Trophoblast cell (in vitro differentiated cells and primary cell): ENCODE data around the gene PNPLA5.

Source experiments
- DNase-seq, 2 donors: peaks; one replicate each; pipeline ENCODE4 v3.0.0-alpha.2; 2016
- H2AFZ ChIP-seq: 2 replicates; pipeline ENCODE4 v1.6.1; 2013; ENCODE audit warnings: low read length, moderate library complexity, mild to moderate bottlenecking; ENCODE audit not compliant: insufficient read depth, poor library complexity
- H2AK5ac ChIP-seq: 2 replicates; pipeline ENCODE4 v1.6.1; 2013; ENCODE audit warnings: mild to moderate bottlenecking, low read length
- H2BK120ac ChIP-seq: 2 replicates; pipeline ENCODE4 v1.6.1; 2013; ENCODE audit warnings: low read length, mild to moderate bottlenecking, moderate library complexity; ENCODE audit not compliant: insufficient read depth, poor library complexity
- H2BK12ac ChIP-seq: 2 replicates; pipeline ENCODE4 v1.6.1; 2013; ENCODE audit warnings: mild to moderate bottlenecking, low read length, moderate library complexity
- H2BK5ac ChIP-seq: 2 replicates; pipeline ENCODE4 v1.6.1; 2013; ENCODE audit warnings: low read length, low read depth, moderate library complexity, mild to moderate bottlenecking; ENCODE audit not compliant: poor library complexity
- H3K14ac ChIP-seq: 2 replicates; pipeline ENCODE4 v1.6.1; 2013; ENCODE audit warnings: mild to moderate bottlenecking, low read length
- H3K18ac ChIP-seq: 2 replicates; pipeline ENCODE4 v1.6.1; 2013; ENCODE audit warnings: mild to moderate bottlenecking, low read length
- H3K23ac ChIP-seq: 2 replicates; pipeline ENCODE4 v1.6.1; 2013; ENCODE audit warnings: low read length
- H3K27ac ChIP-seq: 2 replicates; pipeline ENCODE4 v1.5.1; 2013; ENCODE audit warnings: low read depth, mild to moderate bottlenecking, inconsistent platforms, low read length, moderate library complexity
- H3K27me3 ChIP-seq: 2 replicates; pipeline ENCODE4 v1.6.1; 2013; ENCODE audit warnings: inconsistent platforms, mild to moderate bottlenecking, low read length, moderate library complexity; ENCODE audit not compliant: insufficient read depth
- H3K36me3 ChIP-seq, 2 experiments: 1 replicate in 1 of 2; 2 replicates in 1 of 2; pipeline ENCODE4 v1.6.1; 2013; ENCODE audit warnings: low read length in 2 of 2, mild to moderate bottlenecking in 2 of 2, moderate library complexity in 1 of 2; ENCODE audit not compliant: insufficient read depth in 2 of 2, control insufficient read depth in 1 of 2
- H3K4ac ChIP-seq: 2 replicates; pipeline ENCODE4 v1.6.1; 2013; ENCODE audit warnings: low read depth, mild to moderate bottlenecking, low read length, moderate library complexity
- H3K4me1 ChIP-seq, 2 experiments: 1 replicate in 1 of 2; 2 replicates in 1 of 2; pipeline ENCODE4 v1.6.1; 2013; ENCODE audit warnings: low read length in 2 of 2, mild to moderate bottlenecking in 2 of 2, moderate library complexity in 1 of 2; ENCODE audit not compliant: insufficient read depth in 2 of 2, control insufficient read depth in 1 of 2
- H3K4me2 ChIP-seq: 2 replicates; pipeline ENCODE4 v1.6.1; 2013; ENCODE audit warnings: inconsistent platforms, mild to moderate bottlenecking, low read length, moderate library complexity
- H3K4me3 ChIP-seq: 2 replicates; pipeline ENCODE4 v1.5.1; 2013; ENCODE audit warnings: mild to moderate bottlenecking, low read depth, low read length, inconsistent platforms
- H3K79me1 ChIP-seq: one replicate; pipeline ENCODE4 v1.6.1; 2013; ENCODE audit warnings: low read length
- H3K79me2 ChIP-seq: 2 replicates; pipeline ENCODE4 v1.6.1; 2013; ENCODE audit warnings: low read length, mild to moderate bottlenecking; ENCODE audit not compliant: control insufficient read depth, insufficient read depth, poor library complexity
- H3K9ac ChIP-seq: 2 replicates; pipeline ENCODE4 v1.6.1; 2013; ENCODE audit warnings: mild to moderate bottlenecking, low read length
- H3K9me3 ChIP-seq: 2 replicates; pipeline ENCODE4 v1.6.1; 2013; ENCODE audit warnings: low read depth, mild to moderate bottlenecking, control low read depth, inconsistent platforms, low read length; ENCODE audit not compliant: insufficient read depth
- H4K12ac ChIP-seq: 2 replicates; pipeline ENCODE4 v1.6.1; 2013; ENCODE audit warnings: low read depth, mild to moderate bottlenecking, low read length, moderate library complexity
- H4K8ac ChIP-seq: 2 replicates; pipeline ENCODE4 v1.6.1; 2013; ENCODE audit warnings: low read depth, mild to moderate bottlenecking, low read length, moderate library complexity
- H4K91ac ChIP-seq: one replicate; pipeline ENCODE4 v1.6.1; 2013; ENCODE audit warnings: low read depth, mild to moderate bottlenecking, low read length, moderate library complexity
- WGBS: extraction: QIAGEN DNeasy Blood & Tissue Kit; methylation state at CpG from one replicate; pipeline ENCODE4 v1.1.7; 2013; ENCODE audit warnings: missing lambda C conversion rate; ENCODE audit not compliant: insufficient read length, insufficient coverage; ENCODE audit errors: extremely low coverage; 5-methylcytosine and 5-hydroxymethylcytosine counted together

Gene PNPLA5

DNA sequence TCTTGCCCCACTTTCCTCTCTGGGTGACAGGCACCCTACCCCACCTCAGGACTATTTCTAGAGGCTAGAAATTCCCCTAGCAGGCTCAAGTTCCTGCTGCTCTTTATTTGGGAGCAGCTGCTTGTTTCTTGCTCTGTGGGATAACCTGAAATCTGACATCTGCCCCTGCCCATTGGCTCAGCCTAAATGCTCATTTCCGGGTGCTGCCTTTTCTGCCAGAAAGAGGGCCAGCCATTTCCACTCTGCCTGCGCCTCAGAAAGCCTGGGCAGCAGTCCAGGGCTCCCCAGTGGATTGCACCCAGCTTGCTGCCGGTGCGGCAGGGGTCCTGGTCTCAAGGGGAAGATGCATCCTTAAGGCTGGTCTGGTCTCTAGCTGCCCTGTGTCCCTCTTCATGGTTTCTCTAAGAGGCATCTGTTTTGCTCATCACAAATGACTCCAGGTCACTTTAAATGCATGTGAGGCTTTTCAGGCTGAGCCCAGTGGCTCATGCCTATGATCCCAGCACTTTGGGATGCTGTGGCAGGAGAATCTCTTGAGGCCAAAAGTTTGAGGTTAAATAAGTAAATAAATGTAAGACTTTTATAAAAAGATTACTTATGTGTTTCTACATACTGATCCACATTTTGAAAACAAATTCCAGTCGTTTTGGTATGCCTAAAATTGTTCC is 10.3 kb upstream of the PNPLA5 start:
- no peaks in the 10 kb centered on the region for H3K9me3 ChIP-seq
- no peak for DNase-seq
- no peak overlapping the region for H3K4ac ChIP-seq
- H3K14ac ChIP-seq: no peak overlapping the region
- H3K27me3 ChIP-seq: no peaks in the 10 kb centered on the region
- H4K12ac ChIP-seq: no peak overlapping the region
- peaks cover 1% of the 10 kb centered on the region for H3K79me2 ChIP-seq
- H4K8ac ChIP-seq: no peak overlapping the region
- no peak overlapping the region for H2AFZ ChIP-seq
- no peak overlapping the region for H3K4me2 ChIP-seq
- H3K36me3 ChIP-seq: no peaks in the 10 kb centered on the region
- no peak overlapping the region for H2BK120ac ChIP-seq
- H2BK5ac ChIP-seq: no peak overlapping the region
- no peak overlapping the region for H3K18ac ChIP-seq
- no peak overlapping the region for H4K91ac ChIP-seq
- no peaks in the 10 kb centered on the region for H3K4me1 ChIP-seq
- H2BK12ac ChIP-seq: no peak overlapping the region
- H3K23ac ChIP-seq: no peak overlapping the region
- no peak overlapping the region for H3K4me3 ChIP-seq
- H3K27ac ChIP-seq: no peak overlapping the region
- no CpG with 5 or more reads among the region's 5 CpGs for WGBS
- H3K9ac ChIP-seq: no peak overlapping the region
- no peak overlapping the region for H2AK5ac ChIP-seq
- H3K79me1 ChIP-seq: no peaks in the 10 kb centered on the region

DNA sequence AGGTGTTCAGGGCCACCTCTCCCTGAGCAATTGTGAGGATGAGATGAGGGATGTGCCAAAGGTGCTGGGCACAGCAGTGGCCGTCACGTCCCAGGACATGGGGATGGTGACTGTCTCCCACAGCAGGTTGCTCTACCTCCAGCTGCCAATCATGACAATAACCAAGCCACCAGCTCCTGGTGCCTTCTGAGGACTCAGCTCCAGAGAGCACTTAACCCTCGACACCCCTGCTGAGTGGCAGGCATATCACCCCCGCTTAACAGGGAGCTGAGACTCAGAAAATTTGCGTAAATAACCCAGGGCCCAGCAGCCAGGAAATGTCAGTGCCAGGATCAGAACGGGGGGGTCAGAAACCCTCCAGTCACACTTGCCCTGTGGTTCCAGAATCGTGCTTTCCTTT is 8.4 kb upstream of the PNPLA5 start:
- H3K4me3 ChIP-seq: no peak overlapping the region
- WGBS: no CpG with 5 or more reads among the region's 7 CpGs
- no peak overlapping the region for H3K27ac ChIP-seq
- H3K27me3 ChIP-seq: no peaks in the 10 kb centered on the region
- H2AFZ ChIP-seq: no peak overlapping the region
- no peak for DNase-seq
- H2AK5ac ChIP-seq: no peak overlapping the region
- no peak overlapping the region for H2BK5ac ChIP-seq
- H2BK120ac ChIP-seq: no peak overlapping the region
- H4K12ac ChIP-seq: no peak overlapping the region
- H3K9ac ChIP-seq: no peak overlapping the region
- H3K79me1 ChIP-seq: no peaks in the 10 kb centered on the region
- no peaks in the 10 kb centered on the region for H3K4me1 ChIP-seq
- no peaks in the 10 kb centered on the region for H3K36me3 ChIP-seq
- H3K18ac ChIP-seq: no peak overlapping the region
- H2BK12ac ChIP-seq: no peak overlapping the region
- H3K23ac ChIP-seq: no peak overlapping the region
- no peak overlapping the region for H3K14ac ChIP-seq
- no peak overlapping the region for H4K91ac ChIP-seq
- H3K9me3 ChIP-seq: no peaks in the 10 kb centered on the region
- H4K8ac ChIP-seq: no peak overlapping the region
- H3K4ac ChIP-seq: no peak overlapping the region
- peaks cover 1% of the 10 kb centered on the region for H3K79me2 ChIP-seq
- H3K4me2 ChIP-seq: no peak overlapping the region

DNA sequence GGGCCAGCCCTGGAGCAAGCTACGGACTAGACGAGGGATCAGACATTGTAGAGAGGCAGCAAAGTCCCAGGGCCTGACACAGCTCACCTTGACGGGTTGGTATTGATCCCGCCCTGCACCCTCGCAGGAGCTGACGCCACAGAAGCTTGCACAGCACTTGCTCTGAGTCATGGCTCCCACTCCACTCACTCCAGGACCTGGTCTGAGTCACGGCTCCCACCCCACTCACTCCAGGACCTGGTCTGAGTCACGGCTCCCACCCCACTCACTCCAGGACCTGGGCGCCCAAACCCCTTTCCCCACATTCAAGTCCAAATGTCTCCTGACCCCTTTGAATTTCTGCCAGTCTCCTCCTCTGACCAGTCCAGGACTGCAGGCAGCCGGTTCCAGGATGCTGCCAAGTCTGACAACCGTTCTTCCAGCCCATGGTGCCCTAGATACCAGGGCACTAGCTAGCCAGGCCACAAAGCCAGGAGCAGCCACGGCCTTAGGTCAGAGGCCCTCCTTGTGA is 6.0 kb upstream of the PNPLA5 start:
- no peak overlapping the region for H3K27ac ChIP-seq
- no peak overlapping the region for H4K12ac ChIP-seq
- H3K79me2 ChIP-seq: no peaks in the 10 kb centered on the region
- peaks cover 2% of the 10 kb centered on the region for H3K9me3 ChIP-seq
- H3K9ac ChIP-seq: no peak overlapping the region
- H3K79me1 ChIP-seq: no peaks in the 10 kb centered on the region
- H3K4me2 ChIP-seq: no peak overlapping the region
- H3K36me3 ChIP-seq: no peaks in the 10 kb centered on the region
- WGBS: no CpG with 5 or more reads among the region's 12 CpGs
- no peak overlapping the region for H2BK120ac ChIP-seq
- no peak overlapping the region for H2BK5ac ChIP-seq
- no peak overlapping the region for H4K91ac ChIP-seq
- peak overlapping the region; percentile 14 for H3K4me3 ChIP-seq
- no peak overlapping the region for H3K23ac ChIP-seq
- H3K4ac ChIP-seq: no peak overlapping the region
- no peaks in the 10 kb centered on the region for H3K27me3 ChIP-seq
- no peaks in the 10 kb centered on the region for H3K4me1 ChIP-seq
- no peak overlapping the region for H4K8ac ChIP-seq
- no peak overlapping the region for H2AK5ac ChIP-seq
- H3K14ac ChIP-seq: no peak overlapping the region
- no peak for DNase-seq
- no peak overlapping the region for H2BK12ac ChIP-seq
- no peak overlapping the region for H3K18ac ChIP-seq
- no peak overlapping the region for H2AFZ ChIP-seq

DNA sequence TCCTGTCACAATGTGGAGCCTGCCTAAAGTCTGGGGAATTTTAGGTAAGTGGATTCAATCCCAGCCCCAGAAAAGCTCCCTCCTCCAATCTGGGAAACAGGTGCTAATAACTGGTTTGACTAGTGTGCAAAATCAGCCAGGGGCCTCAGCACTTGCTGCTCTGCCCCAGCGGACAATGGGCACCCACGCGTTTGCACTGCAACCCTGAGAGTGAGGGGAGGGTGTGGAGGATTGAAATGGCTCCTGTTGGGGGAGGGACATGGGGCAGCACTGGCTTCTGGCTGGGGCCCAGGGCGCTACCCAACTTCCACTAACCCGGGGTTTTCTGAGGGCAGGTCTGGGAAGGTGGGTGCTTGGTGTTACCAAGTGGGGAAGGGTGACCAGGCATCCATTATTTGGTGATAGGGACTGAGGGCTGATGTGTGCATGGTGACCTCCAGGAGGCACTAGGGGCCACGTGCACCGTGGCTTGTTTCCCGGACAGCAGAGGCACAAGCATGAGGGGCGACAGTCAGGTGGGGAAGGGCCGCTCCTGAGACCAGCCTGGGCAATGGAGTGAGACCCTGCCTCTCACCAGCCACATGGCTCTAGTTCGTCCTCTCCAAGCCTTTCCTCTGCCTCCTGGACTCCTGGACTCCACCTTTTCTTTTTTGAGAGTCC is 4.3 kb upstream of the PNPLA5 start:
- no peak for DNase-seq
- H4K8ac ChIP-seq: no peak overlapping the region
- peaks cover 2% of the 10 kb centered on the region for H3K9me3 ChIP-seq
- no peak overlapping the region for H3K4me2 ChIP-seq
- no peak overlapping the region for H3K14ac ChIP-seq
- H3K79me1 ChIP-seq: no peaks in the 10 kb centered on the region
- H3K27ac ChIP-seq: no peak overlapping the region
- no peaks in the 10 kb centered on the region for H3K36me3 ChIP-seq
- H2AK5ac ChIP-seq: no peak overlapping the region
- H2BK120ac ChIP-seq: no peak overlapping the region
- H2AFZ ChIP-seq: no peak overlapping the region
- H3K4me3 ChIP-seq: no peak overlapping the region
- H2BK5ac ChIP-seq: no peak overlapping the region
- H2BK12ac ChIP-seq: no peak overlapping the region
- no peak overlapping the region for H3K18ac ChIP-seq
- WGBS: no CpG with 5 or more reads among the region's 11 CpGs
- no peak overlapping the region for H3K4ac ChIP-seq
- H3K27me3 ChIP-seq: peaks cover 15% of the 10 kb centered on the region
- H3K4me1 ChIP-seq: peaks cover 0 to 4% of the 10 kb centered on the region in 2 experiments
- no peaks in the 10 kb centered on the region for H3K79me2 ChIP-seq
- no peak overlapping the region for H3K9ac ChIP-seq
- no peak overlapping the region for H4K12ac ChIP-seq
- H4K91ac ChIP-seq: no peak overlapping the region
- no peak overlapping the region for H3K23ac ChIP-seq
